Hepatocyte (in vitro differentiated cells): ENCODE data around the gene ZNF597. TPM values are rescaled to one million over a fixed set of nuclear protein-coding genes. Genes with fewer than 3 reads are reported as not detected.

Experiments
- DNase-seq: peaks from one replicate; pipeline ENCODE4 v3.0.0-alpha.2; 2016; ENCODE audit warnings: low spot score
- H2AFZ ChIP-seq: fragments of 200-600 bp; sonication (generic); 2 replicates; pipeline ENCODE4 v1.6.0; 2016; ENCODE audit warnings: antibody characterized with exemption, mild to moderate bottlenecking
- H3K27ac ChIP-seq: fragments of 200-600 bp; sonication (generic); 2 replicates; pipeline ENCODE4 v1.5.1; 2016; ENCODE audit warnings: mild to moderate bottlenecking
- H3K27me3 ChIP-seq: fragments of 200-600 bp; sonication (generic); 2 replicates; pipeline ENCODE4 v1.6.1; 2016
- H3K36me3 ChIP-seq: fragments of 200-600 bp; sonication (generic); replicated peaks from 2 replicates; pipeline ENCODE4 v1.5.1; 2016; ENCODE audit warnings: low read depth; ENCODE audit not compliant: insufficient read depth
- H3K4me1 ChIP-seq: fragments of 200-600 bp; sonication (generic); 2 replicates; pipeline ENCODE4 v1.5.1; 2016; ENCODE audit warnings: mild to moderate bottlenecking, moderate library complexity; ENCODE audit not compliant: insufficient read depth
- H3K4me2 ChIP-seq: fragments of 200-600 bp; sonication (generic); 2 replicates; pipeline ENCODE4 v1.6.0; 2016
- H3K4me3 ChIP-seq: fragments of 200-600 bp; sonication (generic); 2 replicates; pipeline ENCODE4 v1.5.1; 2016; ENCODE audit warnings: mild to moderate bottlenecking
- H3K79me2 ChIP-seq: fragments of 200-600 bp; sonication (generic); 2 replicates; pipeline ENCODE4 v1.6.0; 2017; ENCODE audit warnings: mild to moderate bottlenecking
- H3K9me2 ChIP-seq: fragments of 200-600 bp; sonication (generic); replicated peaks from 2 replicates; pipeline ENCODE4 v1.6.0; 2017; ENCODE audit warnings: mild to moderate bottlenecking; ENCODE audit not compliant: insufficient read depth
- H3K9me3 ChIP-seq: fragments of 200-600 bp; sonication (generic); 2 replicates; pipeline ENCODE4 v1.5.1; 2016; ENCODE audit warnings: low read depth, mild to moderate bottlenecking
- H4K20me1 ChIP-seq: fragments of 200-600 bp; sonication (generic); 2 replicates; pipeline ENCODE4 v1.6.0; 2016; ENCODE audit warnings: mild to moderate bottlenecking; ENCODE audit not compliant: insufficient read depth, poor library complexity, severe bottlenecking
- CTCF ChIP-seq: fragments of 200-600 bp; sonication (generic); IDR thresholded peaks from 2 replicates; pipeline ENCODE4 v1.5.1; 2016; ENCODE audit warnings: antibody characterized with exemption, mild to moderate bottlenecking; ENCODE audit not compliant: poor library complexity
- EZH2 ChIP-seq: fragments of 200-600 bp; sonication (generic); IDR thresholded peaks from 2 replicates; pipeline ENCODE4 v1.6.1; 2016; ENCODE audit warnings: antibody characterized with exemption, mild to moderate bottlenecking, borderline replicate concordance
- EZH2phosphoT487 ChIP-seq: fragments of 200-600 bp; sonication (generic); IDR thresholded peaks from one replicate; pipeline ENCODE4 v1.6.1; 2018; ENCODE audit warnings: antibody characterized with exemption, mild to moderate bottlenecking, low read depth, moderate library complexity; ENCODE audit not compliant: unreplicated experiment, severe bottlenecking
- WGBS: methylation state at CpG from one replicate; pipeline ENCODE4 v1.1.6; 2016; ENCODE audit warnings: low lambda C conversion rate; ENCODE audit errors: missing lambda C conversion rate; 5-methylcytosine and 5-hydroxymethylcytosine counted together
- polyA plus RNA-seq: library from polyadenylated mRNA; unstranded; fragments of >200 nt; fragmentation: Nextera tagmentation; extraction: Ambion mirVana; gene quantifications from 2 replicates; pipeline ENCODE4 v1.2.1, GENCODE V29; 2016
- total RNA-seq: library from RNA; depleted of rRNA; stranded (reverse); fragments of >200 nt; gene quantifications from 2 replicates; pipeline ENCODE4 v1.2.3, GENCODE V29; 2014

Gene ZNF597
- total and polyA plus RNA-seq, 2 experiments from 2014 or later = 2.1 to 4.0 TPM

- Histone ChIP-seq H4K20me1 (peaks cover 46% of the 10 kb centered on the region), H2AFZ (no peak overlapping the region), H3K36me3 (no peaks in the 10 kb centered on the region), H3K79me2 (peaks cover 60% of the 10 kb centered on the region), H3K4me2 (peak overlapping the region; percentile 91), H3K4me3 (peak overlapping the region; percentile 71), H3K27me3 (no peaks in the 10 kb centered on the region), H3K4me1 (peaks cover 10% of the 10 kb centered on the region), H3K9me2 (no peaks in the 10 kb centered on the region), H3K9me3 (no peaks in the 10 kb centered on the region), H3K27ac (peak overlapping the region; percentile 98)
- TF ChIP-seq CTCF (no peak), EZH2 (no peak), EZH2phosphoT487 (no peak)
- 5% methylated on average over 10 of the region's 10 CpGs for WGBS
- peak; percentile 85 for DNase-seq
Measured at GRCh38 chr16:3458852-3459361, 15.6 kb upstream of the ZNF597 start.

DNA sequence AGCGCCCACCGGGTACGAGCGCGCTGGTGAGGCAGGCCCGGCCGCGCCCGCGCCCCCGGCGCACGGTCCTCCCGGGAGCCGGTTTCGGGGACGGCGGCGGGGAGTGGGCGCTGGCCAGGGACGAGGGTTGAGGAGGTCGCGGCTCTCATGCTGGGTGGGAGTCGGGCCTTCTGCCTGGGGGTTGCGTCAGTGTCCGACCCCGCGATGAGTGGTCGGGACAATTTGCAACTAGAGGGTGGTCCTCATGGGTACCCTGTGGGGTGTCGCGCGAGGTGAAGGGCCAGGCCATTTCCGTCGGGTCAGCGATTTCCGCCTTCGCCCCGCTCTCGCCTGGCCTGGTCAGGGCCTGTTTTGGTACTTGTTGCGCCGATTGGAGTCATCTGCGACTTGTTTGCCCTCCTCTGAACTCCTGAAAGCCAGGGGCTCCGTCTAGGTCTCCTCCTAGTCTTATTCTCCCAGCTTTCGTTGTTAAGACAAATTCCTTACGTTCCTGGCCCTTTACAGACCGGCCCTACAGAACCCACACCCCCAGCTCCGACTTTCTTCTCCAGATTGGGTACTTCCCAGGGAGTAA lies 15.1 kb upstream of the ZNF597 start:
- Histone ChIP-seq H3K9me3 (no peaks in the 10 kb centered on the region), H3K4me3 (peak overlapping the region; percentile 71), H4K20me1 (peaks cover 43% of the 10 kb centered on the region), H3K36me3 (no peaks in the 10 kb centered on the region), H3K4me2 (peak overlapping the region; percentile 91), H3K27me3 (no peaks in the 10 kb centered on the region), H2AFZ (peak overlapping the region; percentile 64), H3K79me2 (peaks cover 55% of the 10 kb centered on the region), H3K27ac (peak overlapping the region; percentile 98), H3K9me2 (no peaks in the 10 kb centered on the region), H3K4me1 (peaks cover 10% of the 10 kb centered on the region)
- TF ChIP-seq EZH2 (no peak), EZH2phosphoT487 (no peak), CTCF (no peak)
- DNase-seq = peak; percentile 50
- under 1% methylated on average over 24 of the region's 47 CpGs for WGBS

DNA sequence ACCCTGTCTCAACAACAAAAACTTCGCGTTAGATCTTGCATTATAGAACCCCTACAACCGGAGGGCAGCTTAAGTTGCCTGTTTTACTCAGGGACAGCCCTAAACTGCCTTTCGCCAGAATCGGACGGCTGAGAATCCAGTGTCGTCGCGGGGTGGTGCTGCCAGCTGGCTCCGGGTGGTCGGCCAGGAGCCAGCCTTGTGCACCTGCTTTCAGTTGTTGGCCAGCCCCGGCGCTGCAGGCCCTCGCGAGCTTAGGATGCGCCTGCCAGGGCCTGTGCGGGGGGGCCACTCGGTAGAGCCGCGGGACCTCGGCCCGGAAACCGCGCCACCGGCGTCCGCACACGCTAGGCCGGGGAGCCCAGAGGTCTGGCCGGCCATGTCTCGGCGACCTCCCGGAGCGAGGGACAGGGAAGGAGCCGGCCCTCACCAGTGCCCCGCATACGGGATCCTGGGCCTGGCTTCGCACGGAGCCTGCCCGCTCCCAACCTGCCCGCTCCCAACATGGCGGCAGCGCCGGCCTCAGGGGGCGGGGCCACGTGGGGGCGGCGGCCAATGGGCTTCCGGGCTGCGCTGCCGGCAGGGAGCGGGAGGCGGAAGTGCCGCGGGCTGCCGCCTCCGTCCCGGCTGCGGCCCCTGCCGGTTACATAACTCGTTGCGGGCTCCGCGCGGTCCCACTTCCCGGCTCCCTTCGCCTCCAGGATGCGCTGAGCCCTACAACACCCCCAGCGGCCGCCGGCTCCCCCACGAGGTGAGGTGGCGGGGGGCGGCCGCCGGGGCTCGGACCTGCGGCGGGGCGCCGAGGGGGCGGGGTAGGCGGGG lies 14.3 kb upstream of the ZNF597 start:
- Histone ChIP-seq H3K9me3 (no peaks in the 10 kb centered on the region), H3K4me1 (peaks cover 10% of the 10 kb centered on the region), H3K4me2 (peak overlapping the region; percentile 91), H3K27me3 (no peaks in the 10 kb centered on the region), H3K79me2 (peaks cover 47% of the 10 kb centered on the region), H3K27ac (peak overlapping the region; percentile 98), H3K4me3 (peak overlapping the region; percentile 71), H3K36me3 (no peaks in the 10 kb centered on the region), H2AFZ (peak overlapping the region; percentile 78), H3K9me2 (no peaks in the 10 kb centered on the region), H4K20me1 (peaks cover 35% of the 10 kb centered on the region)
- WGBS = 3% methylated on average over 45 of the region's 83 CpGs
- peak; percentile 97 for DNase-seq
- no peak for TF ChIP-seq EZH2phosphoT487
- no peak for TF ChIP-seq EZH2
- peak; percentile 41 for TF ChIP-seq CTCF
